Left kidney (tissue), 8 donors: Measurements from ENCODE around the gene PRR18. TPM values are rescaled to one million over a fixed set of nuclear protein-coding genes. Genes with fewer than 3 reads are reported as not detected.
"Not testable (repeated sequence)": the region's sequence is repeated elsewhere in the genome, so short reads cannot be mapped to it uniquely, and the experiment has no call there.

Source experiments
- DNase-seq: peaks from one replicate; pipeline ENCODE4 v3.0.0-alpha.2; 2013
- long read RNA-seq, 8 donors: transcript quantifications; one replicate each; lab custom pipeline, GENCODE V29; 2026
- polyA plus RNA-seq: library from polyadenylated mRNA; unstranded; fragments of 120-200 nt; gene quantifications from one replicate; pipeline ENCODE4 v1.2.1, GENCODE V29; 2013; ENCODE audit not compliant: insufficient read length

Gene PRR18
- polyA plus RNA-seq = 0.12 TPM
- long read RNA-seq, donor 1, partial matches to known transcripts = 0 of 2 reads
- long read RNA-seq, donor 1, other reads (novel, unspliced or antisense) = 0 of 2 reads
- long read RNA-seq, donor 2 = 0 reads
- long read RNA-seq, donor 3, partial matches to known transcripts = 0 of 1 reads
- long read RNA-seq, donor 3, other reads (novel, unspliced or antisense) = 0 of 1 reads
- long read RNA-seq, donor 4 = 0 reads
- long read RNA-seq, donor 5, partial matches to known transcripts = 0 of 1 reads
- long read RNA-seq, donor 5, other reads (novel, unspliced or antisense) = 0 of 1 reads
- long read RNA-seq, donor 6 = 0 reads
- long read RNA-seq, donor 7 = 0 reads
- long read RNA-seq, donor 8 = 0 reads

- no peak for DNase-seq
Measured at GRCh38 chr6:166308033-166308768, at the start of gene PRR18. PRR18 (minus strand) TSS chr6:166308392; CDS start chr6:166308142, 250 bp downstream.

- no peak for DNase-seq
Measured at GRCh38 chr6:166355552-166355951, 47.4 kb upstream of the PRR18 start.

- DNase-seq = no peak
Measured at GRCh38 chr6:166354965-166355364, 46.8 kb upstream of the PRR18 start.

GRCh38 chr6:166354143-166354542, 46.0 kb upstream of the PRR18 start:
- no peak for DNase-seq

GRCh38 chr6:166353507-166353906, 45.3 kb upstream of the PRR18 start:
- no peak for DNase-seq

- DNase-seq = no peak
Measured at GRCh38 chr6:166352923-166353322, 44.7 kb upstream of the PRR18 start.

- no peak for DNase-seq
Measured at GRCh38 chr6:166351715-166352285, 43.6 kb upstream of the PRR18 start.

- DNase-seq = no peak
Measured at GRCh38 chr6:166348305-166348949, 40.2 kb upstream of the PRR18 start.

GRCh38 chr6:166346965-166347364, 38.8 kb upstream of the PRR18 start:
- no peak for DNase-seq

GRCh38 chr6:166346449-166346848, 38.3 kb upstream of the PRR18 start:
- no peak for DNase-seq

- DNase-seq = not testable (repeated sequence)
Measured at GRCh38 chr6:166345672-166346071, 37.5 kb upstream of the PRR18 start.

GRCh38 chr6:166344921-166345320, 36.7 kb upstream of the PRR18 start:
- not testable (repeated sequence) for DNase-seq

- DNase-seq = no peak
Measured at GRCh38 chr6:166344240-166344639, 36.0 kb upstream of the PRR18 start.

- DNase-seq = no peak
Measured at GRCh38 chr6:166343150-166343487, 34.9 kb upstream of the PRR18 start.

GRCh38 chr6:166342349-166343149, 34.4 kb upstream of the PRR18 start, which contains the start of gene SFT2D1:
SFT2D1 (minus strand) TSS chr6:166342545; CDS start chr6:166342481, 64 bp downstream.
- DNase-seq = peak; percentile 81

GRCh38 chr6:166341977-166342348, 33.8 kb upstream of the PRR18 start:
- peak; percentile 17 for DNase-seq

GRCh38 chr6:166341464-166341863, 33.3 kb upstream of the PRR18 start:
- DNase-seq = no peak

- DNase-seq = no peak
Measured at GRCh38 chr6:166338854-166339253, 30.7 kb upstream of the PRR18 start.

- DNase-seq = no peak
Measured at GRCh38 chr6:166336847-166337246, 28.7 kb upstream of the PRR18 start.

GRCh38 chr6:166335378-166336302, 27.4 kb upstream of the PRR18 start:
- no peak for DNase-seq

GRCh38 chr6:166334878-166335277, 26.7 kb upstream of the PRR18 start:
- DNase-seq = no peak
